ENCODE results near the gene FAM149A.

GRCh38 chr4:186168750-186169149 is 64.2 kb downstream of the FAM149A start:
- TF ChIP-seq CTCF (IDR thresholded peaks at IDR 0.05; ENCODE audit: insufficient read depth, low read length, poor library complexity, severe bottlenecking): no peak
- no peak for TF ChIP-seq EZH2phosphoT487 (conservative IDR thresholded peaks at IDR 0.05; ENCODE audit: low read length)
